ENCODE results near the gene CD59. TPM values are rescaled to one million over a fixed set of nuclear protein-coding genes. Genes with fewer than 3 reads are reported as not detected.

Gene CD59
- total and polyA plus RNA-seq, 2 of the 13 experiments (the other 11 are each of a cell fraction or from before 2014, with no cell fraction given), result 127 to 289 TPM

DNA sequence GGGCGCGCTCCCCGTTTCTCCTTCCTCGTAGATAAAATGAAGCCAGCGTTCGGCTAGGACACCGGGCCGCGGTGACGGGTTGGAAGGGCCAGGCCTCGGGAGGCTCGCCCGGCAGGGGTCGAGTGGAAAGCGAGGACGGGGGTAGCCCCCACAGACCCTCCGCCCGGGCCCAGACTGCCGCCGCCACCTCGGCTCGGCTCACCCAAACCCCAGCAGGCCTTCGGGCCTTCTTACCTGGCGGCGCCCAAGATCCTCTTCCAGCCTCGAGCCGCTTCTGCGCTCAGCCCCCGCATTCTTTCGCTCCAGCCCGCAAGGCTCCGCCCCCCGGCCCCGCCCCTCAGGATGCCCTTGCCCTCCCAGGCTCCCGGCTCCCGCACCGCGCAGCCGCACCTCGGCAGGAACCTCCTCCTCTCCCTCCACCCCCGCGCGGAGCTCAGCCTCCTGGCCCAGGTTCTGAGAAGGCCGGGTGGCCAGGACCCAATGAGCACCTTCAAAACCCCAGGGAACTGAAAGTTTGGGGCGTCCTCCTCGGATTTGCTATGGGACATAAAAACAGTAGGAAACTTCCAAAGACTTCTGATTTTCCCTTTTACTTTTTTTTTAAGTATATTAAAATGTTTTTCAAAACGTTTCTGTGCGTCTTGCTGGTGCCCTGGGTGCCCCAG, at the start of gene CD59 (continued):
- TF ChIP-seq, protein P1, sequence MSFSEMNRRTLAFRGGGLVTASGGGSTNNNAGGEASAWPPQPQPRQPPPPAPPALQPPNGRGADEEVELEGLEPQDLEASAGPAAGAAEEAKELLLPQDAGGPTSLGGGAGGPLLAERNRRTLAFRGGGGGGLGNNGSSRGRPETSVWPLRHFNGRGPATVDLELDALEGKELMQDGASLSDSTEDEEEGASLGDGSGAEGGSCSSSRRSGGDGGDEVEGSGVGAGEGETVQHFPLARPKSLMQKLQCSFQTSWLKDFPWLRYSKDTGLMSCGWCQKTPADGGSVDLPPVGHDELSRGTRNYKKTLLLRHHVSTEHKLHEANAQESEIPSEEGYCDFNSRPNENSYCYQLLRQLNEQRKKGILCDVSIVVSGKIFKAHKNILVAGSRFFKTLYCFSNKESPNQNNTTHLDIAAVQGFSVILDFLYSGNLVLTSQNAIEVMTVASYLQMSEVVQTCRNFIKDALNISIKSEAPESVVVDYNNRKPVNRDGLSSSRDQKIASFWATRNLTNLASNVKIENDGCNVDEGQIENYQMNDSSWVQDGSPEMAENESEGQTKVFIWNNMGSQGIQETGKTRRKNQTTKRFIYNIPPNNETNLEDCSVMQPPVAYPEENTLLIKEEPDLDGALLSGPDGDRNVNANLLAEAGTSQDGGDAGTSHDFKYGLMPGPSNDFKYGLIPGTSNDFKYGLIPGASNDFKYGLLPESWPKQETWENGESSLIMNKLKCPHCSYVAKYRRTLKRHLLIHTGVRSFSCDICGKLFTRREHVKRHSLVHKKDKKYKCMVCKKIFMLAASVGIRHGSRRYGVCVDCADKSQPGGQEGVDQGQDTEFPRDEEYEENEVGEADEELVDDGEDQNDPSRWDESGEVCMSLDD (CRISPR knock-in tag; IDR thresholded peaks at IDR 0.05; ENCODE audit: borderline replicate concordance), result peak; percentile 18; the same call in 1 of the 2 replicates
- TF ChIP-seq, protein P2, sequence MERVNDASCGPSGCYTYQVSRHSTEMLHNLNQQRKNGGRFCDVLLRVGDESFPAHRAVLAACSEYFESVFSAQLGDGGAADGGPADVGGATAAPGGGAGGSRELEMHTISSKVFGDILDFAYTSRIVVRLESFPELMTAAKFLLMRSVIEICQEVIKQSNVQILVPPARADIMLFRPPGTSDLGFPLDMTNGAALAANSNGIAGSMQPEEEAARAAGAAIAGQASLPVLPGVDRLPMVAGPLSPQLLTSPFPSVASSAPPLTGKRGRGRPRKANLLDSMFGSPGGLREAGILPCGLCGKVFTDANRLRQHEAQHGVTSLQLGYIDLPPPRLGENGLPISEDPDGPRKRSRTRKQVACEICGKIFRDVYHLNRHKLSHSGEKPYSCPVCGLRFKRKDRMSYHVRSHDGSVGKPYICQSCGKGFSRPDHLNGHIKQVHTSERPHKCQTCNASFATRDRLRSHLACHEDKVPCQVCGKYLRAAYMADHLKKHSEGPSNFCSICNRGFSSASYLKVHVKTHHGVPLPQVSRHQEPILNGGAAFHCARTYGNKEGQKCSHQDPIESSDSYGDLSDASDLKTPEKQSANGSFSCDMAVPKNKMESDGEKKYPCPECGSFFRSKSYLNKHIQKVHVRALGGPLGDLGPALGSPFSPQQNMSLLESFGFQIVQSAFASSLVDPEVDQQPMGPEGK (CRISPR knock-in tag; IDR thresholded peaks at IDR 0.05), result peak; percentile 77; the same call in 1 of the 2 replicates
- TF ChIP-seq, protein P3, sequence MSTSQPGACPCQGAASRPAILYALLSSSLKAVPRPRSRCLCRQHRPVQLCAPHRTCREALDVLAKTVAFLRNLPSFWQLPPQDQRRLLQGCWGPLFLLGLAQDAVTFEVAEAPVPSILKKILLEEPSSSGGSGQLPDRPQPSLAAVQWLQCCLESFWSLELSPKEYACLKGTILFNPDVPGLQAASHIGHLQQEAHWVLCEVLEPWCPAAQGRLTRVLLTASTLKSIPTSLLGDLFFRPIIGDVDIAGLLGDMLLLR (CRISPR knock-in tag; IDR thresholded peaks at IDR 0.05), result peak; percentile 59; the same call in 1 of the 2 replicates
- TF ChIP-seq HNRNPH1 (optimal IDR thresholded peaks at IDR 0.05; ENCODE audit: low read depth, low read length), result no peak
- TF ChIP-seq POLR2AphosphoS5 (IDR thresholded peaks at IDR 0.05; ENCODE audit: low read depth, low read length), result peak; percentile 81
- TF ChIP-seq PITX1 (CRISPR knock-in tag; IDR thresholded peaks at IDR 0.05), result 0 out of 2 replicates have a peak, but pooled peaks have one; percentile 33
- TF ChIP-seq ZNF629 (CRISPR knock-in tag; conservative IDR thresholded peaks at IDR 0.05), result no peak
- peak; percentile 85 for TF ChIP-seq MAZ (IDR thresholded peaks at IDR 0.05; ENCODE audit: borderline replicate concordance, low read depth, low read length)
- peak; percentile 75 for TF ChIP-seq MAZ (CRISPR knock-in tag; IDR thresholded peaks at IDR 0.05; ENCODE audit: low read depth)
- TF ChIP-seq BORCS8-MEF2B (CRISPR knock-in tag; IDR thresholded peaks at IDR 0.05), result peak; percentile 51; the same call in 1 of the 2 replicates
- no peak for TF ChIP-seq SNRNP70 (IDR thresholded peaks at IDR 0.05; ENCODE audit: low read depth, low read length)
- peak; percentile 66; the same call in 1 of the 2 replicates for TF ChIP-seq KDM4B (CRISPR knock-in tag; IDR thresholded peaks at IDR 0.05)
- TF ChIP-seq ZNF557 (CRISPR knock-in tag; IDR thresholded peaks at IDR 0.05), result peak; percentile 67; the same call in 1 of the 2 replicates
- no peak for TF ChIP-seq SMAD9 (CRISPR knock-in tag; IDR thresholded peaks at IDR 0.05)
- TF ChIP-seq TAF1 (CRISPR knock-in tag; IDR thresholded peaks at IDR 0.05), result peak; percentile 74; the same call in 1 of the 2 replicates
- TF ChIP-seq ZNF232 (CRISPR knock-in tag; IDR thresholded peaks at IDR 0.05; ENCODE audit: borderline replicate concordance), result peak; percentile 49; the same call in 1 of the 2 replicates
- peak; percentile 81 for TF ChIP-seq RBM39 (IDR thresholded peaks at IDR 0.05; ENCODE audit: low read depth, low read length, poor library complexity, severe bottlenecking)
- TF ChIP-seq ZFY (CRISPR knock-in tag; IDR thresholded peaks at IDR 0.05), result peak; percentile 96
- peak; percentile 28 for TF ChIP-seq MED8 (CRISPR knock-in tag; IDR thresholded peaks at IDR 0.05; ENCODE audit: insufficient replicate concordance)
- TF ChIP-seq, protein P4, sequence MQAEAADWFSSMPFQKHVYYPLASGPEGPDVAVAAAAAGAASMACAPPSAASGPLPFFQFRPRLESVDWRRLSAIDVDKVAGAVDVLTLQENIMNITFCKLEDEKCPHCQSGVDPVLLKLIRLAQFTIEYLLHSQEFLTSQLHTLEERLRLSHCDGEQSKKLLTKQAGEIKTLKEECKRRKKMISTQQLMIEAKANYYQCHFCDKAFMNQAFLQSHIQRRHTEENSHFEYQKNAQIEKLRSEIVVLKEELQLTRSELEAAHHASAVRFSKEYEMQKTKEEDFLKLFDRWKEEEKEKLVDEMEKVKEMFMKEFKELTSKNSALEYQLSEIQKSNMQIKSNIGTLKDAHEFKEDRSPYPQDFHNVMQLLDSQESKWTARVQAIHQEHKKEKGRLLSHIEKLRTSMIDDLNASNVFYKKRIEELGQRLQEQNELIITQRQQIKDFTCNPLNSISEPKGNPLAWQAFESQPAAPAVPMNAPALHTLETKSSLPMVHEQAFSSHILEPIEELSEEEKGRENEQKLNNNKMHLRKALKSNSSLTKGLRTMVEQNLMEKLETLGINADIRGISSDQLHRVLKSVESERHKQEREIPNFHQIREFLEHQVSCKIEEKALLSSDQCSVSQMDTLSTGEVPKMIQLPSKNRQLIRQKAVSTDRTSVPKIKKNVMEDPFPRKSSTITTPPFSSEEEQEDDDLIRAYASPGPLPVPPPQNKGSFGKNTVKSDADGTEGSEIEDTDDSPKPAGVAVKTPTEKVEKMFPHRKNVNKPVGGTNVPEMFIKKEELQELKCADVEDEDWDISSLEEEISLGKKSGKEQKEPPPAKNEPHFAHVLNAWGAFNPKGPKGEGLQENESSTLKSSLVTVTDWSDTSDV (CRISPR knock-in tag; IDR thresholded peaks at IDR 0.05), result 0 out of 2 replicates have a peak, but pooled peaks have one; percentile 70
- no peak for TF ChIP-seq ARNTL (CRISPR knock-in tag; IDR thresholded peaks at IDR 0.05)
- TF ChIP-seq ZNF263 (CRISPR knock-in tag; IDR thresholded peaks at IDR 0.05), result 0 out of 2 replicates have a peak, but pooled peaks have one; percentile 22

Measured in HepG2 (cell line).